Measurements from ENCODE around the gene MGAT5.
"Not testable (repeated sequence)": the region's sequence is repeated elsewhere in the genome, so short reads cannot be mapped to it uniquely, and the experiment has no call there.

Gene MGAT5

GRCh38 chr2:134454931-134455330 lies 201.1 kb downstream of the MGAT5 start:
- intact Hi-C loops (cut with DNase I): loop anchor here (5.0 kb wide), 2 partner anchors 83 to 568 kb away; no protein-coding TSS in a partner anchor
- peak in 1 of 10 donors; percentile 43 for DNase-seq

GRCh38 chr2:134455426-134455825 lies 201.6 kb downstream of the MGAT5 start:
- DNase-seq: peak in 1 of 10 donors; percentile 50
- intact Hi-C loops (cut with DNase I): no loop called here

GRCh38 chr2:134457353-134457752 lies 203.5 kb downstream of the MGAT5 start:
- peak in 1 of 10 donors; percentile 31 for DNase-seq
- intact Hi-C loops (cut with DNase I): no loop called here

DNA sequence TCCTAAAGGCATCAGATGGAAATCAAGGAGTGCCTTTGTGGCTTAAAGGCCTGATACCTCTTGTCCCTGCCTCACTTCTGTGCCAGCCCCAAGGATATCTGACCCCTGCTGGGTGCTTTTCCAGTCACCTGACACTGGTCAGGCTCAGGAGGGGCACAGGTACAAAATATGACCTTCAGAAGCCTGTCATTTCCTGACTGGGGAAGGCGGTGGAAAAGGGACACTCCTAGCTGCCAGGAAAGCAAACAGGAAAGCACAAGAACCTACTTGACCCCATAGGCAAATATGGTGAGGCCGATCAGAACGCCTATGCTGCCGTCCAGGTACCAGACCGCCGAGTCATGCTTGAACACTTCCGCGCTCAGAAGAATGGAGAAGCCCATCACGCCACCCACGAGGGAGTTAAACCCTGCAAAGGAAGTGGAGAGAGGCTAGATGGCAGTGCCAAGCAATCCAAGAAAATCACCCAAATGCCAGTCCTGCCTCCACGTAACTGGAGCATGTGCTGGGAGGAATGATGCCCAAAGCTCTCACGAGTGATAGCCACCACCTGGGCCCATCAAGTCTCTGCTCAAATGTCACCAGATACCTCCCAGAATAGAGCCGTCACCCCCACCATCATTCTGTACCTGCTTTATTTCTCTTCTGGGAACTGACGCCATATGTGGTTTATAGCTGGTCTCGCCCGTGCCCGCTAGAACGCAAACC lies 204.0 kb downstream of the MGAT5 start:
- DNase-seq: peak in 1 of 10 donors; percentile 45

DNA sequence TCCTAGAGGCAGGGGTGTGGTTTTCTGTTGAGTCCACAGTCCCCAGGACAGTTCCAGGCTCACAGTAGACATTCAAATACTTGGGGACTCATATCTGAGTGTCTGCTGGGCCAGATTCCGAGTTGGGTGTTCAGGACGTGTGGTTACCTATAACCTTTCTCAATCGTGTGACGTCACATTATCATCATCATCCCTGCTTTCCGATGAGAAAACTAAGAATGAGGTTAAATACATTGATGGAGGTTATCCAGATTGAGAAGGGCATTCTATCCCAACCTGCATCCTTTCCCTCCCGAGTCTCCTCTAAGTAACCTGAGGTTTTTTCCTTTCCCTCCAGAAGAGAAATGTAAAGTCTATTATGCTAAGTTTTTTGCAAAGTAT lies 204.6 kb downstream of the MGAT5 start:
- DNase-seq: peak in 1 of 10 donors; percentile 24
- intact Hi-C loops (cut with DNase I): no loop called here

More for the DNA sequence above, 204.0 kb downstream of the MGAT5 start:
- intact Hi-C loops (cut with DNase I): no loop called here

- intact Hi-C loops (cut with DNase I): no loop called here
- DNase-seq: peak in 1 of 10 donors; percentile 52
Measured at GRCh38 chr2:134458950-134459349, 205.1 kb downstream of the MGAT5 start.

DNA sequence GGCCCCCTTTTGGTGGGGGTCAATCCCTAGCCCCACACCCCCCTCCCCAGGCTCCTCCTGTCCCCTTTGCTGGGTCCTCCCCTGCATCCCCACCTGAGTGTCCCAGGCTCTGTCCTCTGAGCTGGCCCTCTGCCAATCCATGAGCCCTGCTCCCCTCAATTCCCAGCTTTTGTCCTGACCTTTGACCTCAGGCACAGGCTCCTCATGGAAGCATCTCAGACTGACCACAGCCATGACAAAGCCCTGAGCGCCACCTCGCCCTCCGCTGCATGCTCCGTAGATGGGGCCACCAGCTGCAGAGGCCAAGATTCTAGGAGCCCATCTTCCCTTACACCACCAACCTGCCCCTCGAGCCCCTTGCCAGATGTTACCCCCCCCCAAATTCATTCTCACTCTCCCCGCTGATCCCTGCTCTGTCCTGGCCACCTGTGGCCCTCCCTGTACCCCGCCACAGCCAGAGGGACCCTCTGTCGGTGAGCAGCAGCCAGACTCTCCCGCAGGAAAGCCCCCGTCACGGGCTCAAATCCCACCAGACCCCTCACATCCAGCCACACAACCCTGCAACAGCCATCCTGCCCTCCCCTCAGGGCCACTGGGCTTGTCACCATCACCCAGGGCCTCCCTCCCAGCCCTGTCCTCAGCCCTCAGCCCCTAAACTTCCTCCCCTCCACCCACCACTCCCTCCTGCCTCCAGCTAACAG lies 206.0 kb downstream of the MGAT5 start:
- intact Hi-C loops (cut with DNase I): loop anchor here (2.0 kb wide), 1 partner anchor 437 kb away; no protein-coding TSS in a partner anchor
- peak in 1 of 10 donors; percentile 74 for DNase-seq

- intact Hi-C loops (cut with DNase I): loop anchor here (2.0 kb wide), 1 partner anchor 436 kb away; no protein-coding TSS in a partner anchor
Measured at GRCh38 chr2:134460583-134460998, 206.7 kb downstream of the MGAT5 start.

GRCh38 chr2:134461511-134461910 lies 207.6 kb downstream of the MGAT5 start:
- DNase-seq: peak in 1 of 10 donors; percentile 75
- intact Hi-C loops (cut with DNase I): loop anchor here (2.0 kb wide), 1 partner anchor 435 kb away; no protein-coding TSS in a partner anchor

More at GRCh38 chr2:134460583-134460998, 206.7 kb downstream of the MGAT5 start:
- DNase-seq: peak; percentile 53 to 97 (median 78)

DNA sequence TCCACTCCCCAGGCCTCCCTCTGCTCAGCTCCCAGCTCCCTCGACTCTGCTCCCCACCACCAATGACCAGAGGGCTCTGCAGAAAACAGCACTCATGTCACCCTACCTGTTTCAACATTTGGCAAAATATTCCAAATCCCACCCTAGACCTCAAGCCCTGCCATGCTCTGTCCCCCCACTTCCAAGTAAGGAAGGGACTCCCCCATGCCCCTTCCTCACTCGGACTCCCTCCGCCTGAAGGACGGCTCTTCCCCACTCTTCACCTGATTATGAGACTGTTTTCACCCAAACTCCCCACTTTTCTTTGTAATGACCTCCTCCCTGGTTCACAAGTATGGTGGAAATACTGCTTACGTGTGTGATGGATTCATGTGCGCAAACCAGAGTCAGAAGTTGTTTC lies 208.4 kb downstream of the MGAT5 start:
- intact Hi-C loops (cut with DNase I): no loop called here
- DNase-seq: peak in 1 of 10 donors; percentile 7

DNA sequence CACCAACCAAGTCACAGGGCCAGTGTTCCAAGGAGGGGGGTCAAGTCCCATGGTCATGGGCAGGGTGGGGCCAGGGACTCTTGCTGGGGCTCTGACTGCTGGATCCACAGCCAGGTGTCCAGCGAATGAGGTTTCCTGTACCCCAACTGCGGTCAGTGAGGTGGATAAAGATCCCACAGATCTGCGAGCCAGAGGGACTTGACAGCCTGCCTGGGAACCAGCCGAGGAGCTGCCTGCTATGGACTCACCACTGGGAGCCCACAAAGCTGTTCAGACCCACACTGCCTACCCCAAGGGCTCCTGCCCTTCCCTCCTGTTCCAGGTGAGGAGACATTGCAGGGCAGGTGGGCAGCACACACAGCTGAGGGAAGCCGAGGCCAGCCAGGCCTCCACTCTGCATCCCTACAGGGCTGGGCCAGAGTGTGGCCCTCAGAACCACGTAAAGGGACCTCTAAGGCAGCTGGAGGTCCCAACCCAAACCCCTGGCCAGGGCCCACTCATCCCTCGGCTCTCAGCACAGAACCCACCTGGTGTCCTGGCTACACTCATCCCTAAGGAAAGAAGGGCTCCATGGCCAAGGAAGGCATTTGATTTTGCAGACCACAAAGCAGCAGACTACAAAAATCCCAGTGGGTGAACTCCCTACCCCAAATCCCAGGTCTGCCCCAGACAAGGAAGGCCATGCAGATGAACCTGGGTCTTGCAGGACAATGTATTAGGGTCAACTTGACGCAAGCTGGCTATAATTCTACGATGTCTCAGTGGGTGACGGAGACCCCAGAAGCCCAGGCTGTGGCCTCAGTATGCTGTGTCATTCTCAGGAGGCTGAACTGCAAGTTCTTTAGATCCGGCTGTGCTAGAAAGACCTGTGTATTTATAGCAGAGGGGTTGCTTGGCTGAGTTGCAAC lies 209.2 kb downstream of the MGAT5 start:
- intact Hi-C loops (cut with DNase I): no loop called here

GRCh38 chr2:134463699-134464022 lies 209.8 kb downstream of the MGAT5 start:
- intact Hi-C loops (cut with DNase I): no loop called here
- DNase-seq: no peak

More for the DNA sequence above, 209.2 kb downstream of the MGAT5 start:
- DNase-seq: peak in 1 of 10 donors; percentile 71

GRCh38 chr2:134465228-134466105 lies 211.6 kb downstream of the MGAT5 start:
- intact Hi-C loops (cut with DNase I): no loop called here
- peak in 1 of 10 donors; percentile 4 for DNase-seq

DNA sequence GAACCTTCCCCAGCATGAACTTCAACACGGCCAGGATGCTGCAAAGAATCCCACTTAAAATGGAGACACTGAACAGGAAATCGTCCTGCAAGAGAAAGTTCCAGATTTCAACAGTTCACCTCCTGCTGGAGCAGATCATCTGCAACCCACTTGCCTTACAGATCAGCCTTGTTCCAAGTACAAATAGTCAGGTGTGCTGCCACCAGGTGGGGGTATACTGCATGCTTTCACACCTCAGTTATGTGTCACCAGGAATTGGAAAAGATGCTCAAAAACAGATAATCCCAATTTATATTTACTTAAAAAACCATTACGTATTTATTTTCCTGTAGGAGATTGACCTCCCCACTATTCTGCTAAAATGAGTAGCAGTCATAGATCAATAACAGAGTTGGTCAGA lies 212.3 kb downstream of the MGAT5 start:
- DNase-seq: no peak
- intact Hi-C loops (cut with DNase I): no loop called here

DNA sequence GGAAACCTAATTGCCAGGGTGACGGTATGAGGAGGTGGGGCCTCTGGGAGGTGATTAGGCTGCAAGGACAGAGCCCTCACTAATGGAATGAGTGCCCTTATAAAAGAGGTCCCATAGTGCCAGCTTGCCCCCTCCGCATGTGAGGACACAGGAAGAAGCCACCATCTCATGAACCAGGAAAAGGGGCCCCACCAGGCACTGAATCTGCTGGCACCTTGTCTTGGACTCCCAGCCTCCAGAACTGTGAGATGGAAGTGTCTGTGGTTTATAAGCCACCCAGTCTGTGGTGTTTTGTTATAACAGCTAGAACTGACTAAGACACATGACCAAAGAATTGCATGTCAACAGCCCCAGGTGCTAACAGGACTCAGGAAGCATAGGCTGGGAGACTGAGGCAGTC lies 214.3 kb downstream of the MGAT5 start:
- no peak for DNase-seq
- intact Hi-C loops (cut with DNase I): no loop called here

DNA sequence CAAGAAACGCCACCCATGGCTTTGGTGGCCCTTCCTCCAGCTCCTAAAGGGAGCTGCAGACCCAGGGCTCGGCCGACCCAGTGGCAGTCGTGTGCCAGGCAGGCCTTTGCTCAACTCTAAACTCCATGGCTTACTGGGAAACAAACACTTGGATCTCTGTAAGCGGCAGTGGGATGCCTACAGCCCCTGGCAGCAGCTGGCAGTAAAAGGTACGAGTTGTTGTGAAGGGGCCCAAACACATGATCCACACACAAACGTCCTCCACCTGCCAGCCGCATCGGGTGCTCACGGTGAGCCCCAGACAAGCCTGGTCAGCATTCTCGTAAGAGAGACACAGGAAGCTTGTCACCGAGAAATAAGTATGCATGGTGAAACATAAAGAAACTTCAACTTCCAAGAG lies 214.9 kb downstream of the MGAT5 start:
- intact Hi-C loops (cut with DNase I): no loop called here
- no peak for DNase-seq

DNA sequence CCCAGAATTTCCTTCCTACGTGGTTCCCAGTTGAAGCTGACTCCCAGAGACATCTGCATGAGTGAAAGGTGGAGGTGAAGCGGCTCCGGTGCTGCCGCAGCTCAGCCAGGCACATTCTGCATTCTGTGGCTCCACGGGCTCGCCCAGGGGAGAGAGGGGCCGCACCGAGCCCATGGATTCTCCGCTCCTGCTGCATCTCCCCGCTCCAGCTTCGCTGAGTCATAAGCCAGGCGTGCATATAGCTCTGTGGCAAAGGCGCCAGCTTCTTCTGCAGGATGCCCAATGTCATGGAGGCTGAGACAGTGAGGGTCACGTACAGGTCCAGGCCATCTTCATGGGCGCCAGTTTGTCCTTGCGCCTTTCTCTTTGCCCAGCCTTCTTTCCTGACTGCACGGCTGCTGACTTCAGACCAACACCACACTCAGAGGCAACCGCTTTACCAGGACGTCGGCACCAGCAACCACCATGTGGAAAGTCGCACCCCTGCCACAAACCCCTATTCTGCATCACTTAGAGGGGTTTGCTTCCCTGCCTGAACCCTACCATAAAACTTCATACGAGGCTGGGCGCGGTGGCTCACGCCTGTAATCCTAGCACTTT lies 215.7 kb downstream of the MGAT5 start:
- intact Hi-C loops (cut with DNase I): no loop called here
- no peak for DNase-seq

- no peak for DNase-seq
- intact Hi-C loops (cut with DNase I): no loop called here
Measured at GRCh38 chr2:134470561-134471168, 216.8 kb downstream of the MGAT5 start.

DNA sequence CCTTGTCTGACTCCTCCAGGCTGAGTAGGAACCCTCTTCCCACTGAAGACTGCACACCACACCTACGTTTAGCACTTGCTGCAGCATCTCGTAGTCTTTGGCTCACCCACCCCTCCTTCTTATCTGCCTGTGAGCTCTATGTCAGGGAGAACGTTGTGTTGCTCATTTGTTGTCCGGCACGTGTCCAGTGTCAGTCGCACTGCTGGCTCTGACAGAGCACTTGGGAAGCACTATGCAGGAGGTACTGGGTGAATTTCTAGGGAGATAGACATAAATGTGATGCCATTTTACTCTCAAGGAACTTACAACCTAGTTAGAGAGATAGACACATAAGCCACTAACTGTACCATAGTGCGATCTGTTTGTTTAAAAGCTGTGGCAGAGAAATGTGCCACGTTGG lies 223.1 kb downstream of the MGAT5 start:
- DNase-seq; intact Hi-C loops (cut with DNase I): not testable (repeated sequence)
